CD4-positive, alpha-beta T cell treated with Interleukin-17A for 1 hour (primary cell): Measurements from ENCODE around the gene SPRR4.
"Not testable (repeated sequence)": the region's sequence is repeated elsewhere in the genome, so short reads cannot be mapped to it uniquely, and the experiment has no call there.

Source experiments
- DNase-seq: peaks from one replicate; pipeline ENCODE4 v3.0.0-alpha.2; 2020

Gene SPRR4

DNA sequence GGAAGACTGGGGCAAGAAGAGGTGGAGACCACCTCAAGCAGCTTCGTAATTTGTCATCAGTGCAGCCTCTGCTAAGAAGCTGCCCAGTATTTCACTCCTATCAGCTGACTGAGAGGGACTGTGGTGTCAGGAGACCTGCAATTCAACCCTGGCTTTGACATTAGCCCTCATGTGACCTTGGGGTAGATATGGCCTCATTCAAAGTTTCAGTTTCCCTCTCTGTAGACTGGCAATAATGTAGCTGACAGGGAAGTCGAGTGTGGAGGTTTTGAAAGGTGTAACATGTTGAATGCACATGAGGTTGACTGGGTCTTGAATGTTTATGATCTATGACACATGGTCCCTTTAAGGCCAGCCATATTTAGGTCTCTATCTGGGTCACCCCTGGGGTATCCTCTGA lies 2.2 kb upstream of the SPRR4 start:
- no peak for DNase-seq

DNA sequence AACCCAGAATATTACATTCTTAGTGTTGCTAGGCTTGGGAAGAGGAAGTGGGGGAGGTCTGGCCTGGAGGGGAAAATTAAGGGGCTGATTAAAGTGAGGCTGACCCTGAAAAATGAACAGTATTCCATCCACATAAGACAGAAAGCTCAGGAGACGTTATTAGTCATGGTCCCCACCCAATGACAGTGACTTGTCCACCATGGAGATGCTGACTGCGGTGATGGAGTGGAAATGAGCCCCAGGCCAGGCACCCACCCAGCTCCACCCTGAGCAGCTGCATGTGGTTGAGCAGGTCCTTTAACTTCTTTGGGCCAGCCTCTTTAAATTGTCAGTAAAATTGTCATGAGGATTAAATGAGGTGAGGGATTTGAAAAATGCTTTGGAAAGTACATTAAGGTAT lies 1.4 kb upstream of the SPRR4 start:
- no peak for DNase-seq

GRCh38 chr1:152972196-152972886 lies 1.9 kb downstream of the SPRR4 start:
- DNase-seq = no peak

GRCh38 chr1:152976688-152977087 lies 6.2 kb downstream of the SPRR4 start:
- DNase-seq = no peak

DNA sequence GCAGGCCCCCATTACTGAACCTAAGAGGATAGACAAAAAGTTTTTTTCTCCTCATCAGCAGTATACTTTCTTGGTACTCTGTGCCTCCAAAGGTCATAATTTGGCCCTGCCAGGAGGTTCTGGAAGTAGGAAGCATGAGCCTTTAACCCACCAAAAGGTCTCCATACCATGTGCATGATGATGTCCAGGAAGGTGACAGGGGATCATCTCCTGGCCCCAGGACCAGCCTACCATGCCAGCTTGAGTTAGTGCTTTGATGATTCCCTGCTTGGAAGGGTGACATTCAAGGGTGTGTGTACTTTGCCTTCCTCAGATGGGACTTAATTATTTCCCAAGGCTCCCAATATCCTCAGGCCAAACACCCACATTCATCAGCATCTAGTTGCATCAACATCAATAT lies 7.2 kb downstream of the SPRR4 start:
- no peak for DNase-seq

GRCh38 chr1:152980676-152981075 lies 10.2 kb downstream of the SPRR4 start:
- no peak for DNase-seq

DNA sequence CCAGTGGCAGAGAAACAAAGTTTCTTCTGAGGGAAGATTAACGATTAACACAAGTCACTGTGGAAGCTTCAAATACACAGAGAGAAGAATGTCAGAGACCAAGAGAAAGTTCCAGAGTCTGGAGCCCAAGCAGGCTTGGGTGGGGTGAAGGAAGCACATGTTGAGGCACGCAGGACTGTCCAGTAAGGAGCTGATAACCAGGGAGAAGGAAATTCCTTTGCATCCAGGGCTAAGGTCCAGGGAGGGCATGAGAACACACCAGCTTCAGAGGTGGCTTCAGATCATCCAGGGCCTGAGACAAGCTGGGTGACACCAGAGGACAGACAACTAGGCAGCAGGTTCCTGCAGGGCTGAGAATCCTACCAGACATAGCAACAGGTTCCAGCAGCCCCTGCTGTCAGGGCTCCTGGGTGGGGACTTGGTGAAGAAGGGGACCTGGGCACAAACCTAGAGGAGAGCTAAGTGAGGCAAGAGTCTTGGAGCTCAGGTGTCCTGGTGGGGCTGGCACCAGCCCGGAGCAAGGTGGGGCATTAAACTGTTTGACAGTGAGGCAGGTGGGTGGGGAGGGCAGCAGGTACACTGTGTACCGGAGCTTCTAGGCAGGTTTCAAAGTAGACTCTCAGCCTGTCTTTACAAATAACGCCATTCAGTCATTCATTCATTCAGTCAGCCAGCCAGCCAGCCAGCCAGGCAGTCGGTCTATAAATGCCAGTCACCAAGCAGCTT lies 10.9 kb downstream of the SPRR4 start:
- no peak for DNase-seq

GRCh38 chr1:152982076-152982475 lies 11.6 kb downstream of the SPRR4 start:
- no peak for DNase-seq

GRCh38 chr1:152983234-152983633 lies 12.8 kb downstream of the SPRR4 start:
- DNase-seq = no peak

DNA sequence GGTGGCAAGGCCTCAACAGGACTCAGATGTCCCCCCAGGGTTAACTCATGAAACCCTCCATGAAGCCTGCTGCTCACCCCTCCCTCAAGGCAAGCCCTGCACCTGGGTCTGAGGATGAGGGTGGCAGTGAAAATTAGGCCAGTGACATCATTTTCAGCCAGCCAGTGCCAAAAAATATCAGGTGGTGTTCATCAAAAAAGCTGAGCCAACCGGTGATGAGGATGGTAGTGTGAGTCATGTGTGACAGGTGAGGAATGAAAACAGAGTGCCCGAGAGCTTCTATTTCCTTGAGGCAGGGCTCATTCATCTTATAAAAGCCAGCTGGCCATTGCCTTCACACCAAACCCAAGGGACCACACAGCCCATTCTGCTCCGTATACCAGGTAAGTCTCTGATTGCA lies 13.3 kb downstream of the SPRR4 start, which contains the start of gene SPRR1A:
SPRR1A (plus strand) TSS at position 339 of the 400 bp plus-strand sequence. CDS start 1,150 bp downstream, outside the sequence.
- no peak for DNase-seq

- DNase-seq = no peak
These were observed 16.1 kb downstream of the SPRR4 start for GRCh38 chr1:152986578-152986977.

DNA sequence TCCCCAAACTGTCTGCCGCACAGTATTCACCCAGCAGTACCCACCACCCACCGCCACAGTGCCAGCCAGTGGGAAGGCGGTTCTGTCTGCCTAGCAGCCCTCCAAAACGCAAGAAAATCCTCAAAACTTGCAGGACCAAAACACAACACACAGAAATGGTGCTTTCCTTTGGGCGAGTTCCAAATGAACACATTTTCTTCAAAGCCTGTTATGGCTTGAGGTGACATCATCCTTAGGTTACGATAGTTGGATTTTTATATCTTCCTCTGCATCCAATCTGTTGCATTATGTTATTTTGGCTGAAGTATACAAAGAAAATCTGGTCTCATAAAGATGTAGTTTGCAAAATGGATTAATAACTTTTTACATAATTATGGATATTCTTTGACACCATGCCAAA lies 22.7 kb downstream of the SPRR4 start:
- DNase-seq = no peak

GRCh38 chr1:152995842-152996241 lies 25.4 kb downstream of the SPRR4 start:
- DNase-seq = no peak

GRCh38 chr1:152996633-152997400 lies 26.4 kb downstream of the SPRR4 start:
- no peak for DNase-seq

DNA sequence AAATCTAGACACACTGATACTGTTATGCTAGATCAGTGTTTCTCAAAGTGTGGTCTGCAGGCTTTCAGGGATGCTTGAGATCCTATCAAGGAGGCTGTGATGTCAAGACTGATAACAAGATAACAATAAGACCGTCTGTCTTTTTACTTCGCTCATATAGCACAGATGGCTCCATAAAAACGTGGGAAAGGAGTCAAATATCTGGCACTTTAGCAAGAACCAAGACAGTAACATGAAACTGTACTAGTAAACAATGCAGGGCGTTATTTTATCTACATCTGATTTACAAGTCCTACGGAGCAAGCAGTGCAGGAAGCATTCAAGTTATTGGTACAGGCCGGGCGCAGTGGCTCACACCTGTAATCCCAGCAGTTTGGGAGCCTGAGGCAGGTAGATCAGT lies 27.5 kb downstream of the SPRR4 start:
- no peak for DNase-seq

DNA sequence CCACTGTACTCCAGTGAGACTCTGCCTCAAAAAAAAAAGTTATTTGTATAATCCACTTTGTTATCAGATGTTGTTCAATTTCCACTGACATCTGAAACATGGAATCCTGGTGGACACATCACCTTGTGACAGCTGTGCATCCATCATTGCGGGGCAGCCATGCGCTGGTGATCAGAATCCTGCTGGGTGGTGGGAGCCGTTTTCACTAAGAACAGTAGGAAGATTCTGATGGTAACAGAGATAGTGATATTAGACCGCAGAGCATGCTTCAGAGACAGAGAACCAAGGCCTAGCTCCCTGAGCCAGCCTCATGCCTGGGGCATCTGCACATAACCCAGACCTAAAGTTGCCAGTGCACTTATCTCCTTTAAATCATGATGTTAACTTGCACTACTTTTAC lies 28.0 kb downstream of the SPRR4 start:
- DNase-seq = no peak

- no peak for DNase-seq
These were observed 29.4 kb downstream of the SPRR4 start for GRCh38 chr1:152999818-153000217.

GRCh38 chr1:153000294-153000693 lies 29.8 kb downstream of the SPRR4 start:
- DNase-seq = no peak

DNA sequence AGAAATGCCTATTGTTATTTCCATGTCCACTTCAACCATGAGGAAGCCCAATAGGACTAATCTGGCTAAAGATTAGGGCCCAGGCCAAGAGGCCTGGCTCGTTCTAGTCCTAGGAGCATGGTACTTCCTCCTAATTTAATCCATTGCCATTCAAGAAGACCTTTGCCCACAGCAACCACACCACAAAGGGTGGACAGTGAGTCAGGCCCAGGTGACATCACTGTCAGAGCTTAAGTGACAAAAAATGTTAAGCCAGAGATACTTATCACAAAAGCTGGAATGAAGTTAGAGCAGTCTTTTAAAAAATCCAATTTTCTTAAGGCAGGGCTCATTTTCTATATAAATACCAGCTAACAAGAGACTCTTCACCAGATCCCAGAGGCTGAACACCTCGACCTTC lies 30.9 kb downstream of the SPRR4 start, which contains the start of gene SPRR3:
SPRR3 (plus strand) TSS at position 368 of the 400 bp plus-strand sequence. CDS start 1,272 bp downstream, outside the sequence.
- DNase-seq = no peak

GRCh38 chr1:153011235-153011758 lies 40.8 kb downstream of the SPRR4 start:
- not testable (repeated sequence) for DNase-seq

DNA sequence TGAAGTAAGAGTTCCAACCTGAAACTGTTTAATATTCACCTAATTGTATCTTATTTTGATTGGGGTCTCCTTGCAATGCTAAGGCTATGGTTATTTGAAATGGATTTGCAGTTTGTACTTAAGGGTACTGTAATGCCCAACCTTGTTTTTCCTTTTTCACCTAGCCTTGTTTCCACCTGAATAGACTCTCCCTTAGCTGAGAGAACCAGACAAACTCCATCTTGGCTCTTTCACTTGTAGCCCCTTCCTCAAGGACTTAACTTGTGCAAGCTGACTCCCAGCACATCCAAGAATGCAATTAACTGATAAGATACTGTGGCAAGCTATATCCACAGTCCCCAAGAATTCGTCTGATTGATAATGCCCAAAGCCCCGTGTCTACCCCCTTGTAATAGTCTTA lies 51.4 kb downstream of the SPRR4 start:
- not testable (repeated sequence) for DNase-seq
